Vagina (tissue), 2 donors: ENCODE data around the gene JPH4.

Experiments used
- CTCF ChIP-seq, 3 experiments: fragments of 450-650 bp in 2 of 3; fragments of 200-600 bp in 1 of 3; sonication (generic) in 1 of 3; IDR thresholded peaks; one replicate each; pipeline ENCODE4 v1.5.1; 2017 to 2019; ENCODE audit warnings: antibody characterized with exemption in 3 of 3, mild to moderate bottlenecking in 2 of 3, moderate library complexity in 2 of 3
- POLR2A ChIP-seq, 2 donors: fragments of 450-650 bp; IDR thresholded peaks; one replicate each; pipeline ENCODE4 v1.6.1; 2017; ENCODE audit warnings: antibody characterized with exemption in 2 of 2, mild to moderate bottlenecking in 2 of 2, moderate library complexity in 2 of 2

- TF ChIP-seq CTCF (IDR thresholded peaks at IDR 0.05) (no peak), POLR2A (IDR thresholded peaks at IDR 0.05) (no peak)
Measured at GRCh38 chr14:23600806-23601205, 22.2 kb upstream of the JPH4 start.
